H9 (cell line): ENCODE data around the gene ALG9. TPM values are rescaled to one million over a fixed set of nuclear protein-coding genes. Genes with fewer than 3 reads are reported as not detected.

ENCODE experiments used
- DNase-seq: peaks from one replicate; pipeline ENCODE4 v3.0.0-alpha.2; 2017
- H2AFZ ChIP-seq: one replicate; pipeline ENCODE4 v1.6.1; 2013; ENCODE audit warnings: mild to moderate bottlenecking, low read length, control low read depth, moderate library complexity
- H2AK5ac ChIP-seq: 2 replicates; pipeline ENCODE4 v1.6.1; 2013; ENCODE audit warnings: low read length, control low read depth, mixed read lengths; ENCODE audit not compliant: insufficient read length
- H2BK120ac ChIP-seq: one replicate; pipeline ENCODE4 v1.6.1; 2013; ENCODE audit warnings: low read depth, mild to moderate bottlenecking, low read length, control low read depth, inconsistent platforms; ENCODE audit not compliant: poor library complexity, severe bottlenecking
- H2BK12ac ChIP-seq: 2 replicates; pipeline ENCODE4 v1.6.1; 2013; ENCODE audit warnings: low read length, control low read depth, mixed read lengths, low read depth; ENCODE audit not compliant: insufficient read length
- H2BK15ac ChIP-seq: 2 replicates; pipeline ENCODE4 v1.6.1; 2013; ENCODE audit warnings: low read depth, low read length, control low read depth
- H2BK20ac ChIP-seq: one replicate; pipeline ENCODE4 v1.6.1; 2013; ENCODE audit warnings: low read depth, mild to moderate bottlenecking, low read length, control low read depth, inconsistent platforms; ENCODE audit not compliant: poor library complexity, severe bottlenecking
- H2BK5ac ChIP-seq: 2 replicates; pipeline ENCODE4 v1.6.1; 2013; ENCODE audit warnings: low read length, control low read depth, mixed read lengths; ENCODE audit not compliant: insufficient read length
- H3K14ac ChIP-seq: 2 replicates; pipeline ENCODE4 v1.6.1; 2013; ENCODE audit warnings: low read length, control low read depth; ENCODE audit not compliant: insufficient read depth
- H3K18ac ChIP-seq: 2 replicates; pipeline ENCODE4 v1.6.1; 2013; ENCODE audit warnings: low read depth, mild to moderate bottlenecking, mixed read lengths, low read length, control low read depth; ENCODE audit not compliant: insufficient read length
- H3K23ac ChIP-seq: 2 replicates; pipeline ENCODE4 v1.6.1; 2013; ENCODE audit warnings: low read length, control low read depth, mixed read lengths, low read depth; ENCODE audit not compliant: insufficient read length
- H3K23me2 ChIP-seq: 2 replicates; pipeline ENCODE4 v1.6.1; 2013; ENCODE audit warnings: low read depth, mild to moderate bottlenecking, mixed read lengths, low read length, control low read depth; ENCODE audit not compliant: insufficient read length, poor library complexity, severe bottlenecking
- H3K27ac ChIP-seq: 2 replicates; pipeline ENCODE4 v1.5.1; 2013; ENCODE audit warnings: low read length, control low read depth, mixed read lengths, low read depth; ENCODE audit not compliant: insufficient read length
- H3K27me3 ChIP-seq: 2 replicates; pipeline ENCODE4 v1.6.1; 2013; ENCODE audit warnings: low read length, control low read depth, inconsistent platforms; ENCODE audit not compliant: insufficient read depth
- H3K4ac ChIP-seq: 2 replicates; pipeline ENCODE4 v1.6.1; 2013; ENCODE audit warnings: low read depth, mild to moderate bottlenecking, control low read depth, inconsistent platforms, low read length, moderate library complexity
- H3K4me1 ChIP-seq: 2 replicates; pipeline ENCODE4 v1.6.1; 2013; ENCODE audit warnings: low read length, control low read depth, inconsistent platforms; ENCODE audit not compliant: insufficient read depth
- H3K4me2 ChIP-seq: 2 replicates; pipeline ENCODE4 v1.6.1; 2013; ENCODE audit warnings: low read length, control low read depth, mixed read lengths; ENCODE audit not compliant: insufficient read length, insufficient read depth
- H3K56ac ChIP-seq: 2 replicates; pipeline ENCODE4 v1.6.1; 2013; ENCODE audit warnings: low read depth, mild to moderate bottlenecking, mixed read lengths, low read length, control low read depth; ENCODE audit not compliant: insufficient read length
- H3K79me1 ChIP-seq: 2 replicates; pipeline ENCODE4 v1.6.1; 2013; ENCODE audit warnings: low read depth, mild to moderate bottlenecking, moderate library complexity, low read length, control low read depth, inconsistent platforms; ENCODE audit not compliant: insufficient read depth, poor library complexity, severe bottlenecking
- H3K79me2 ChIP-seq: 2 replicates; pipeline ENCODE4 v1.6.1; 2013; ENCODE audit warnings: low read length, control low read depth, inconsistent platforms; ENCODE audit not compliant: insufficient read depth
- H3K9ac ChIP-seq: 2 replicates; pipeline ENCODE4 v1.6.1; 2013; ENCODE audit warnings: low read length, control low read depth, mixed read lengths; ENCODE audit not compliant: insufficient read length; ENCODE audit errors: extremely low read depth
- H3K9me3 ChIP-seq: one replicate; pipeline ENCODE4 v1.6.1; 2013; ENCODE audit warnings: low read depth, low read length, inconsistent platforms; ENCODE audit not compliant: control insufficient read depth
- H3T11ph ChIP-seq: one replicate; pipeline ENCODE4 v1.6.1; 2013; ENCODE audit warnings: mild to moderate bottlenecking, low read length, control low read depth, inconsistent platforms
- H4K20me1 ChIP-seq: one replicate; pipeline ENCODE4 v1.6.1; 2013; ENCODE audit not compliant: control insufficient read depth, insufficient read length, insufficient read depth
- H4K5ac ChIP-seq: 2 replicates; pipeline ENCODE4 v1.6.1; 2013; ENCODE audit warnings: low read depth, mild to moderate bottlenecking, mixed read lengths, low read length, control low read depth; ENCODE audit not compliant: insufficient read length
- H4K8ac ChIP-seq: replicated peaks from 2 replicates; pipeline ENCODE4 v1.6.1; 2013; ENCODE audit warnings: low read length, control low read depth, mixed read lengths, low read depth; ENCODE audit not compliant: insufficient read length
- H4K91ac ChIP-seq: 2 replicates; pipeline ENCODE4 v1.6.1; 2013; ENCODE audit warnings: low read depth, mild to moderate bottlenecking, moderate library complexity, mixed read lengths, low read length, control low read depth; ENCODE audit not compliant: insufficient read length
- H3K27ac Mint-ChIP-seq, 3 experiments: 2 replicates in 2 of 3; 3 replicates in 1 of 3; pipeline ENCODE4 v1.8.0; 2020 to 2021; ENCODE audit warnings: mixed read lengths in 3 of 3, mild to moderate bottlenecking in 1 of 3, moderate library complexity in 1 of 3
- H3K27me3 Mint-ChIP-seq: 2 replicates; pipeline ENCODE4 v1.8.0; 2021; ENCODE audit warnings: low read depth, mild to moderate bottlenecking, moderate library complexity, mixed read lengths
- H3K36me3 Mint-ChIP-seq, 3 experiments: 2 replicates in 2 of 3; 3 replicates in 1 of 3; pipeline ENCODE4 v1.8.0; 2020 to 2021; ENCODE audit warnings: low read depth in 3 of 3, mixed read lengths in 3 of 3; ENCODE audit not compliant: insufficient read depth in 1 of 3
- H3K4me1 Mint-ChIP-seq, 2 experiments: 2 replicates each; pipeline ENCODE4 v1.8.0; 2020; ENCODE audit warnings: mixed read lengths in 2 of 2
- H3K4me3 Mint-ChIP-seq, 2 experiments: 2 replicates in 1 of 2; 3 replicates in 1 of 2; pipeline ENCODE4 v1.8.0; 2020 to 2021; ENCODE audit warnings: mild to moderate bottlenecking in 2 of 2, mixed read lengths in 2 of 2, moderate library complexity in 1 of 2
- H3K9me3 Mint-ChIP-seq, 2 experiments: 2 replicates in 1 of 2; 3 replicates in 1 of 2; pipeline ENCODE4 v1.8.0; 2020; ENCODE audit warnings: mild to moderate bottlenecking in 2 of 2, mixed read lengths in 2 of 2, moderate library complexity in 1 of 2
- CTCF ChIP-seq: fragments of 200-600 bp; sonication (generic); conservative IDR thresholded peaks from 3 replicates; pipeline ENCODE4 v1.8.0; 2021; ENCODE audit warnings: antibody characterized with exemption, mild to moderate bottlenecking
- WGBS: extraction: QIAGEN DNeasy Blood & Tissue Kit; methylation state at CpG from one replicate; pipeline ENCODE4 v1.1.7; 2013; ENCODE audit warnings: missing lambda C conversion rate, low lambda C conversion rate, mixed read lengths; ENCODE audit not compliant: insufficient read length; ENCODE audit errors: extremely low coverage; 5-methylcytosine and 5-hydroxymethylcytosine counted together
- total RNA-seq: library from RNA; stranded (reverse); gene quantifications from 2 replicates; pipeline ENCODE4 v1.2.1, GENCODE V29; 2021

ALG9 gene
- total RNA-seq, 1 experiment from 2014 or later: 26.0 TPM

GRCh38 chr11:111801135-111801534, 70.2 kb downstream of the ALG9 start:
- H3K36me3 Mint-ChIP-seq: peaks cover 1 to 3% (median 1%) of the 10 kb centered on the region in 3 experiments; a peak in 3 of 7 replicates
- no peak overlapping the region for H3K27ac Mint-ChIP-seq
- Histone ChIP-seq H3K79me2 (no peaks in the 10 kb centered on the region), H3K79me1 (no peaks in the 10 kb centered on the region), H3K56ac (no peak overlapping the region), H3T11ph (no peak overlapping the region), H3K4me2 (no peak overlapping the region), H2AFZ (no peak overlapping the region), H3K23ac (no peak overlapping the region), H3K27ac (no peak overlapping the region), H4K5ac (no peak overlapping the region), H4K91ac (no peak overlapping the region), H3K18ac (no peak overlapping the region), H3K14ac (no peak overlapping the region), H2BK20ac (no peak overlapping the region), H3K9ac (no peak overlapping the region), H2AK5ac (no peak overlapping the region), H3K4me1 (no peaks in the 10 kb centered on the region), H4K8ac (no peak overlapping the region), H3K4ac (no peak overlapping the region), H2BK15ac (no peak overlapping the region), H4K20me1 (no peaks in the 10 kb centered on the region), H3K9me3 (no peaks in the 10 kb centered on the region), H3K27me3 (no peaks in the 10 kb centered on the region), H2BK120ac (no peak overlapping the region), H2BK12ac (no peak overlapping the region), H3K23me2 (no peaks in the 10 kb centered on the region), H2BK5ac (no peak overlapping the region)
- DNase-seq: no peak
- no peaks in the 10 kb centered on the region for H3K9me3 Mint-ChIP-seq
- TF ChIP-seq CTCF: no peak
- no CpG with 5 or more reads among the region's 2 CpGs for WGBS
- H3K4me3 Mint-ChIP-seq: no peak overlapping the region
- no peaks in the 10 kb centered on the region for H3K27me3 Mint-ChIP-seq
- H3K4me1 Mint-ChIP-seq: peaks cover 3 to 6% of the 10 kb centered on the region in 2 experiments
